Measurements from ENCODE around the gene CCDC154.

Gene CCDC154

DNA sequence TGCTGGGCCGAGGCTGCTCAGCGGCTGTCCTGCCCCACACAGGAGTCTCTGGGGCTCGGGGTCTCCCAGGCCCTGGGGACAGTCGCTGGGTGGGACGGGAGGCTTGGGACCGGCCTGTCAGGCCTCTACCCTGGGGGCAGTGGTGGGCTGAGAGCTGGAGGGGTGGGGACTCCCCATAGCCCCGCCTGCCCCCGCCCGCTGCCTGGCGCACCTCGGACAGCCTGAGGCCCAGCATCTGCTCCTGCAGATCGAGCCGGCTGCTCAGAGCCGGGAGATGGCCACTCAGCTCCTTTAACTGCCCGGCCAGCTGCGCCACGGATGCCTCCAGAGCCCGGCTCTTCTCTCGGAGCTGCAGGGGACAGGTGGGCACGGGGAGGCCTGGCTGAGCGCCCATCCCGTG lies 6.8 kb downstream of the CCDC154 start:
- DNase-seq (ENCODE audit: low spot score), result no peak

DNA sequence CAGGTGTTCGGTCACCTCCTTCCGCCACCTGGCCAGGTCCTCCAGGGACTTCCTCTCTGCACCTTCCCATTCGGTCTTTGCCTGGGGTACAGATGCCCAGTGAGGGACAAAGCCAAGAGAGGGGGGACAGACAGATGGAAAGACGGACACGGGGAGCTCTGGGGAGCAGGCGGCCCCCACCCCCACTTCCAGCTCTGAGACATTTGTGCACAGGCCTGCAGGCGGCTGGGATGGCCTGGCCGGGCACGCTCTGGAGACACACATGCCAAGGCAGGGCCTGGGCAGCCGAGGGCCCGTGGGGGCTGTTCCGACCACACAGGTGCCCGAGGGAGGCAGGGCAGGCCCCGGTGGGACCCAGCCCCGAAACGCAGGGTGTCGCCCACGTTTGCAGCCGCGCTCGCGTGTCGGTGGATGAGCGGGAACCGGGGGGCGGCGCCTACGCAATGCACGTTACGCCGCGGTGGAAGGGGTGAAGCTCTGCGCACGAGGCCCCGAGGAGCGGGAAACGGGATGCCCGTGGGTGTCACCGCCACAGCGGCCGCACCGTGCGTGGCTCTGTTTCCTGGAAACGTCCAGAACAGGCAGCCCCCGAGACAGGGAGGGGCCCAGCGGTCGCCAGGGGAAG lies 7.5 kb downstream of the CCDC154 start:
- no peak for DNase-seq (ENCODE audit: low spot score)

DNA sequence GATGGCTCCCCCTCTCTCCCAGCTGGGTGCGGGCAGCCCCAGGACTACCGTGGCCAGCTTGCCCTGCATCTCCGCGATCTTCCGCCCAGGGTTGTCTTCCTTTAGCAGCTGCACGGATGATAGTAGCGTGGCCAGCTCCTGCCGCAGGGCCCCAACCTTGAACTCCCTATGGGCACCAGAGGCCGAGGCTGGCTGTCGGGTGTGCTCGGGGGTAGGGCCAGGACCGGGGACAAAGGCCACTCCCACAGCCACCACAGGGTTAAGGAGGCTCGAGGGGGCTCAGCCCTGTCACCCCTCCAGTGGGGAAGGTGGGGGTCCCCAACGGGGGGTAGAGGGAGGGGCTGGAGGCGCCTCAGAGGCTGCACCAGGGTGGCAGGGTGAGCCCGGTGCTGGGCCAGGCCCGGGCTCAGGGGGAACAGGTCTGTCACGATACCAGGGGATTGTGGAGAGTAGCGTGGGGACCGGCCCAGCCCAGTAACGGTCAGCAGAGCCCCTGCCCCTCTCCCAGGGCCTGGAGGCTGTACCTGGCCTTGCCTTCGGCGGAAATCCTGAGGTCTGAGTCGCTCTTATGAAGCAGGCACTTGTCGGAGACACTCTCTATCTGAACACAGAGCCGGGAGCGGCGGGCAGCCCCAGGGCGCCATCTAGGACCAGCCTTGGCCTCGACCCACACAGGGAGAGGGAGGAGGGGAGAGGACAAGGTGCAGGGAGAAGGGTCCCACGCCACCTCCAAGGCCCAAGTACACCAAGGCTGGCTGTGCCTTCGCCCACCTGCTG lies 8.2 kb downstream of the CCDC154 start:
- DNase-seq (ENCODE audit: low spot score), result peak; percentile 75

DNA sequence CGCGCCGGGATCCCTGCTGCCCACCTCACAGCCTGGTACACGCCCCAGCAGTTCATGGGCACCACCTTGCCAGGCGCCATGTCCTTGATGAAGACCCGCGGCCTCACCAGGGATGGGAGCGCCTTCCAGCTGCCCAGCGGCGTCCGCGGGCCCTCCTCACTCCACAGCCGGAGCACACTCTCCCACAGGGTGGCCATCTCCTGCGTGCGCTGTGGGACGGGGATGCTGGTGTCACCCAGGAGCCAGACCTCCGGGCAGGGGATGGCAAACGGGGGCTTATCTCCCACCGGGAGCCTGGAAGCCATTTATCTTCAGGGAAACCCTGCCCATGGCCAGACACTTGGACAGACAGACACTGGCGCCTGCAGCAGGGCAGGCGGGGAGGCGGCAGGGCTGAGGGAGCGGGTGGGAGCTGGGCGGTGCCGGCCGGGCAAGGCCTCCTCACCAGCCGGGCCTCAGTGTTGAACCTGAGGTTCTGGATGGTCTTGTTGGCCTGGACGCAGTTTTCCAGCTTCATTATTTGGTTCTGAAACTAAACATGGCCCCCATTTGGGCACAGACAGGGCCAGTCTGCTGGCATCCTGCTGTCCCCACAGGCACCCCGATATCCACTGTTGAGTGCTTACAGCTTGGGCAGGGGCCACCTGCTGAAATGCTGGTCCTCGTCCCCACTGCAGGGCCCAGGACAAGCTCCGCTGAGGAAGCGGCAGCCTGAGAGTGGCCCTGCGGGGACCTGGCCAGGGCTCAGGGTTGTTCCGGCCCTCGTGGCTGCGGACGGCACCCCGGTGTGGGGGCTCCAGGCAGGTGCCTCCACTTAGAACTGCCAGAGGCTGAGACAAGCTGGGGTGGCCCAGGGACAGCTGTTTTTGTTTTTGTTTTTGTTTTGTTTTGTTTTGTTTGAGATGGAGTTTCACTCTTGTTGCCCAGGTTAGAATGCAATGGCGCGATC lies 9.4 kb downstream of the CCDC154 start:
- peak; percentile 9 for DNase-seq (ENCODE audit: low spot score)

DNA sequence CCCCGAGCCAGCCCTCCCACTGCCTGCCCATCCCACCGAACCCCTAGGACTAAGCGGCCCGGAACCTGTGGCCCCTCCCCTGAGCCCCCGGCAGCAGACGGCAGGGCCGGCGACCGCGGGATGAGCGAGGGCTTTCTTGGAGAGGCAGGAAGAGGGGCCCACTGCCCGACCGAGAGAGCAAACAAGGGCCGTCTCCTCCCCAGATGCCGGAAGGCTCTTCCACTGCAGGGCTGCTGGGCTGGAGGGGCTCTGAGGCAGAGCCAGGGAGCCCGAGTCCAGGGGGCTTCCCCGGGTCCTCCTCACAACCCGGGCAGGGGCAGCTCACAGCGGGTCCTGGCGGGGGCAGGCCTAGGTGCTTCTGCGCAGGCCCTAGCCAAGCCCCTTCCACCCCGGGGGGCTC lies 10.6 kb downstream of the CCDC154 start:
- DNase-seq (ENCODE audit: low spot score), result no peak

DNA sequence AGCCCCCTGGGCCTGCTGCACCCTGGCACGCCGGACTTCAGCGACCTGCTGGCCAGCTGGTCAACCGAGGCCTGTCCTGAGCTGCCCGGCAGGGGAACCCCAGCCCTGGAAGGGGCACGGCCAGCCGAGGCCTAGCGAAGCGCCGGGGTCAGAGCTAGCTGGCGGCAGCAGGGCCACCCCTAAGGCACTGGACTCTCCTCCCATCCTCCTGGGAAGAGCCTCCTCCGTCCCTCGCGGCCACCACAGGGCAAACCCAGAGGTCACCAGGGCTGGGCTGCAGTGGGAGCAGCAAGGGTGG lies 11.1 kb downstream of the CCDC154 start:
- no peak for DNase-seq (ENCODE audit: low spot score)

DNA sequence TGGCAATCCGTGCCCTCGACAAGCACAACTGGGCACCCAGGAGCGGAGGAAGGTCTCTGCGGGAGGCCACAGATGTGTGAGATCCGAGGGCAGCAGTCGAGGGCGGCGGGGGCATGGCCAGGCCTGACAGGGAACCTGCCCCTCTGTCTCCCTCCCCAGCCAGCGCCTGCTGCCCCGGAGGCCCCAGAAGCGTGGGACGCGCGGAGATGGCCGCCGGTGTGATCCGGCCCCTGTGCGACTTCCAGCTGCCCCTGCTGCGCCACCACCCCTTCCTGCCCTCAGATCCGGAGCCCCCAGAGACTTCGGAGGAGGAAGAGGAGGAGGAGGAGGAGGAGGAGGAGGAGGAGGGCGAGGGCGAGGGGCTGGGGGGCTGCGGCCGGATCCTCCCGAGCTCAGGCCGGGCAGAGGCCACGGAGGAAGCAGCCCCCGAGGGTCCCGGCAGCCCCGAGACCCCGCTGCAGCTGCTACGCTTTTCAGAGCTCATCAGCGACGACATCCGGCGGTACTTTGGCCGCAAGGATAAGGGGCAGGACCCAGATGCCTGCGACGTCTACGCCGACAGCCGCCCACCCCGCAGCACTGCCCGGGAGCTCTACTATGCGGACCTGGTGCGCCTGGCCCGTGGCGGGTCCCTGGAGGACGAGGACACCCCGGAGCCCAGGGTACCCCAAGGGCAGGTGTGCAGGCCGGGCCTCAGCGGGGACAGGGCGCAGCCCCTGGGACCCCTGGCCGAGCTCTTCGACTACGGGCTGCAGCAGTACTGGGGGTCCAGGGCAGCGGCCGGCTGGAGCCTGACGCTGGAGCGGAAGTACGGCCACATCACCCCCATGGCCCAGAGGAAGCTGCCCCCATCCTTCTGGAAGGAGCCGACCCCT lies 11.7 kb downstream of the CCDC154 start:
- no peak for DNase-seq (ENCODE audit: low spot score)

DNA sequence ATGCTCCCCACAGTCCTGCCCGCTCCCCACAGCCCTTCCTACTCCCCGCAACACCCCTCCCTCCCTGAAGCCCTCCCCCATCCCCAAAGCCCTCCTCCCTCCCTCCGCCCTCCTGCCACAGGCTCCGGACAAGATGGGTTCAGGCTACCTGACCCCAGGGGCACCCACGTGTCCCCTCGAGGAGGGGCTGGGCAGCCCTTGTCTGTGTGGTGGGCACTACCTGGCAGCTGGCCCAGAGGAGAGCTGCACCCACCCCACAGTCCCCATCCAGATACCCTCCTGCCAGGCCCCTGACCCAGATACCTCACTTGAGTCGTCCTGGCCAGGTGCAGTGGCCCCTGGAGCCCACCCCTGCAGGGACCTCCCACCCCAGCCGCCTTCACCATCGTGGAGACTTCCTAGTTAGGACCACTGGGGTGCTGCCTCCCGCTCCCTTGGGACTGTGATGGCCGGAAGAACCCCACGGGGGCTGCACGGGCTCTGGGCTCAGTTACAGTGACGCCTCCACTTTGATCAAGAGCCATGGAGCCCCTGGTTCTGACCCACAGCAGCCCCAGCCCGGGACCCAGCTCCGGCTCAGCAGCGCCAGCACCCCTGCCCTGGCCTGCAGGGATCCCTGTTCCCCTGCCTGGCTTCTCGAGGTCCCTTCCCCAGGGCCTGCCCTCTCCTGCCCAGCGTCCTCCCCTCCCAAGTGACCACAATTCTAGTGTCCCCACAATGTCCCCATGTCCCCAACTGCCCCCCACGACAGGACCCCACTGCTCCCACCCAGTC lies 12.7 kb downstream of the CCDC154 start:
- no peak for DNase-seq (ENCODE audit: low spot score)

DNA sequence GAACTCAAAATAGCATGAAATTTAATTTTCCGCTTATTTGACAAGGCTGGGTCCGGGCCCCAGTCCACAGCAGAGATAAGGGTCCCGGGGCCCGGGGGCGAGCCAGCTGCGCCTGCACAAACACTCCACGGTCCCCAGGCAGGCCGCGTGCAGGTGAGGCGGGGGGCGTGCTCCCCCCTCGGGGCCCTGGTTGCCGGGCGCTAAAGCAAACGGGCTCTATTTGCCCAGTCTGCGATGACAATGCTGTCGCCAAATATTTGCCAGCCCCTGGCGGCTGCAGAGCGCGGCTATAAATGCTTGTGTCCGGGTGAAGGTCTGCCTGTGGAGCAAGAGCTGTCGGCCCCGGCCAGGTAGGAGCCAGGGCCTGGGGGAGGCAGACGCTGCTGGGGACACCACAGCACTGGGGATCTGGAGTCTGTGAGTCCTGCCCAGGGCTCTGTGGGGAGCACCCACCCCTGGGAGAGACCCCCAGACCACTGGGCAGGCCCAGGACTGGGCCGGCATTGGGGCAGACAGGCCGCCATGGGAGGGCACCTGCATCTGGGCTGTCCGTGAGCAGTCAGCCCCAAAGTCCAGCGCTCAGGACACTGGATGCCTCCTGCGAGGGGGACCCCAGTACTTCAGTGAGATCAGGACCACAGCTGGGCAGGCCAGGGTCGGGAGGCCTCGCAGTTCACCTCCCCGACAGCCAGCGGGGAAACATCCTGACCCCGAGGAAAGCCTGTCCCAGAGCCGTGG lies 13.4 kb downstream of the CCDC154 start, which contains the start of gene PERCC1:
Gene PERCC1, plus strand, starts transcription at position 320 of the 738 bp plus-strand sequence. CDS start 1,516 bp downstream, outside the sequence.
- DNase-seq (ENCODE audit: low spot score), result peak; percentile 94

DNA sequence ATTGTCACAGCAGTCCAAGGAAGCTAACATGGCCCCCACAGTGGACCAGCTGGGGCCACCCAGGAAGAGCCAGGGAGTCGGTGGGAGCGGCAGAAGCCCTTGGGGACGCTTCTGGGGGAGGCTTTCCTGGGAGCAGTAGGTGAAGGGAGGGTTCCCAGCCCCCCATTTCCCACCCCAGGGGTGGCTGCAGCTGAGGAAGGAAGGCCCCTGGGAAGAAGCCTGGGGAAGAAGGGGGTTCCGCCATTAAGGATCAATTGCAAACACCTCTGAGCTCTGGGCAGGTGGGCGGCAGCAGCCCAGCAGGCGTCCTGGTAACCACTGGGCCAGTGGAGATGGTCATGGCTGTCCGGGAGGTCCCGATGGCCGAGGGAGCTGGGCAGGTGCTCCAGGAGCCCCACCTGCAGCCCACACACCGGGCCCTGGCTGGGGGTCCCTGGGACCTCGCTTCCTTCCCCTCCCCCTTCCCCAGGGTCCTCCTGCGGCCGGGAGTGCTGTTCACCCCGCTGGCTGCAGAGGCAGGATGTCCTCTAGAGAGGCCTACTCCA lies 14.1 kb downstream of the CCDC154 start:
- DNase-seq (ENCODE audit: low spot score), result peak; percentile 39

DNA sequence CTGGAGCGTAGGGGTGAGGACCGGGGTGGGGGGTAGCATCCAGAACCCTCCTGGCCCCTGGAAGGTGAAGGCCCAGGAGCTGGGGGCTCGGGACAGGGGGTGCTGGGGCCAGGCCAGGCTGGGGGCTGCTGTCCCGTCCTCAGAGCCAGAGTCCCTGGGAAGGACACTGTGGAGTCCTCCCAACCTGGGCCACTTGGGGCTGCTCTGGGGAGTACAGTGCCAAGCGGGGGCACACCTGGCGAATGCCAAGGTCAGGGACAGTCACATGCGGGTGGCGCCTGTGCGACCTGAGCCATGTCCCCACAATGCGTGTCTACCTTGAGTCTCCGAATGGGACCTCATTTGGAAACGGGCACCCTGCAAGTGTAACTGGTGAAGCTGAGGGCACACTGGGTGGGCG lies 14.7 kb downstream of the CCDC154 start:
- DNase-seq (ENCODE audit: low spot score), result no peak

DNA sequence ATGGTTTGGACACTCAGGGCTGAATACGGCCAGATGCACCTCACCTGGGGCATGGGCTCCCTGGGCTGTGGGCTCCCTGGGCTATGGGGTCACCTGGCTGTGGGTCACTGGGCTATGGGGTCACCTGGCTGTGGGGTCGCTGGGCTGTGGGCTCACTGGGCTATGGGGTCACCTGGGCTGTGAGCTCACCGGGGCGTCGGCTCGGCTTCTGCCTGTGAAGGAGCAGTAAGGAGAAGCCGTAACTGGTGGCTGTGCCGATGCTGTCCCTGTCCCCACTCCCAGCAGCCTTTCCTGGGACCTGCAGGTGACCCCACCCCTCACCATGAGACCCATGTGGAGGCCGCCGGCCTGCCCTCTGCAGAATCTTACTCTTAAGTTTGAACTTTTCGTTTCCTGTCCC lies 15.3 kb downstream of the CCDC154 start:
- no peak for DNase-seq (ENCODE audit: low spot score)

DNA sequence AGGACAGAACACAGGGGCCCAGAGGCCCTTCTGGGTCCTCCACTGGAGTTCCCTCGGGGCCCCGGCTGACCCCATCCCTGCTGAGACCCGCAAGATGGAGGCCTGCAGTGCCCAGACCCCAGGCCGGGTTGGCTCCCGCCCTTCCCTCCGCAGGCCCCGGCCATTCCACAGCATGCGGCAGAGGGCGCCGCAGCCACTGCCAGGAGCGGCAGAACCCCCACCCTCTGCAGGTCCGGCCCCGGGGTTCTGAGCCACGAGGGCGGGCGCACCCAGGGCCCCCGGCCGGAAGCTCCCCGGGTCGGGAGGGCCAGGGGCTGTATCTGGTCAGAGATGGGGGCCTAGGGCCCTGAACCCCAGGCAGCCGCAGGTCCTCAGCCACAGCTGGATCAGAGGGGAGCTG lies 15.8 kb downstream of the CCDC154 start:
- DNase-seq (ENCODE audit: low spot score), result peak; percentile 3

DNA sequence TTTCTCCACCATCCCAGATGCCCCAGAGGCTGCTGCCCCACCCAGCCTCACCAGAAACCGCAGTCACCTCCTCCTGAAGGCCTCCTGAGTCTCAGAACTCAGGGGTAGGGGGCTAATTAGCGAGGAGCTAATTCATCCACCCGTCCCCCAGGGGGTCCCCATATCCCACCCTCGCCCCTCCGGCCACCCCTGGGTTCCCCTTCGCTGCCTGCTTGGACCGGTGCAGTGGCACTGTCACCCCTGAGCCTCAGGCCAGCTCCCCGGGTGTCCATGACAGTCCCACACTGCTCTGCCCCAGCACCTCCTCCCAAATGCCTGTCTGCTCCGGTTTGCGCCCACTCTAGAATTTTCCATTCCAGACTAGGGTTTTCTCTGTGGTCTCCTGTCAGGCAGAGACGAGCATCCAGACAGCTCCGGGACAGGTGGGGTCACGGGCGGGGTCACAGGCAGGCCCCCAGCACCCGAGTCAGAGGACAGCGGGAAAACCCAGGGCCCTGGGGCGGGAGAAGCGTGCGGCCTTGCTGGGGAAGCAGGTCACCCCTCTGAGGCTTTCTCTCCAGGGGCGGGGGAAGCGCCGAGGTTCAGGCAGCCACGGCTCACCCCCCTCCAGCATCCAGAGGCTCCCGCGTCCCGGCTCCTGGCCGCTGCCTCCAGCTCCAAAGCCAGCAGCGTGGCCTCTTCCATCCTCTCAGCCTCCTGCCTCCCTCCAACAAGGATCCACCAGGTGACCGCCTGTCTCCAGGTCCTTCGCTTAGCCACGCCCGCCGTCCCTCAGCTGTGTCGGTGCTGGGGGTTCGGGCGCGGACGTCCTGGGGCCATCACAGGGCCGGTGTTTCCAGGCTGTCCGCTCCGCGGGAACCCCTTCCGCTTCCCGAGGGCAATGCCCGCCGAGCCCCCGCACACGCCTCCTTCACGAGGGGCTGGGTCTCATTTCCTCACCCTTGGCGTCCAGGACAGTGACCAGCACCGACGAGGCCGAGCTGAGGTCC lies 16.6 kb downstream of the CCDC154 start:
- peak; percentile 8 for DNase-seq (ENCODE audit: low spot score)

DNA sequence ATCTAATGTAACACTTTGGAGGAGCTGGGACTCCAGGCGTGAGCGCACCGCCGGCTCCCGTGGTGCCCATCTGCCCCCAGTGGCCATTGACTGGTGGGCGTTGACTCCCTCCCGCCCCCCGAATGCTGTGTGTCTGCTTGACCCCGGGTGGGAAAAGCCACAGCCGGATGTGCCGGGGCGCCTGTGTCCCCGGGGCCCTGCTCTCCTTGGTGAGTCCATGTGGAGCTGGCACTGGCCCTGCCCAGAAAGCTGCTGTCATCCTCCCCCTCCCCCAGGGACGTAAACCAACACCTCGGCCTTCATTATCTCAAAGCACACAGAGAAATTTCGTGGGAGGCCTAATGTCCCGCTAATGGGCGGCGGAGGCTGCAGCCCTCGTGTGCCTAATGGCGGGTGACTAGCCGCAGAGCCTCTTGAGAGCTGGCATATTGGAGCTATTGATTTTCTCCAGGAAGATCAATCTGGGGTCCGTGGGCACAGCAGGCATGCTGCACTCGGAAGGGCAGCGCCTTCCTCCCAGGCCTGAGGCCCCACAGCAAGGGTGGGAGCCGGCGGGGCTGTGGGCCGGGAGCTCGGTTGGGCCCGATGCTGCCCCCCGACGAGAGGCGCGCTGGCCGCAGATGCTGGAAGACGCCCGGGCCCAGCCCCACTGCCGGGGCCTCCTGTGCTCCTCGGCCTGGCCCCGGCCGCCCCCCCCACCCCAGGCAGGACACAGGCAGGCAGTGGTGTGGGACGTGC lies 17.5 kb downstream of the CCDC154 start:
- peak; percentile 18 for DNase-seq (ENCODE audit: low spot score)

DNA sequence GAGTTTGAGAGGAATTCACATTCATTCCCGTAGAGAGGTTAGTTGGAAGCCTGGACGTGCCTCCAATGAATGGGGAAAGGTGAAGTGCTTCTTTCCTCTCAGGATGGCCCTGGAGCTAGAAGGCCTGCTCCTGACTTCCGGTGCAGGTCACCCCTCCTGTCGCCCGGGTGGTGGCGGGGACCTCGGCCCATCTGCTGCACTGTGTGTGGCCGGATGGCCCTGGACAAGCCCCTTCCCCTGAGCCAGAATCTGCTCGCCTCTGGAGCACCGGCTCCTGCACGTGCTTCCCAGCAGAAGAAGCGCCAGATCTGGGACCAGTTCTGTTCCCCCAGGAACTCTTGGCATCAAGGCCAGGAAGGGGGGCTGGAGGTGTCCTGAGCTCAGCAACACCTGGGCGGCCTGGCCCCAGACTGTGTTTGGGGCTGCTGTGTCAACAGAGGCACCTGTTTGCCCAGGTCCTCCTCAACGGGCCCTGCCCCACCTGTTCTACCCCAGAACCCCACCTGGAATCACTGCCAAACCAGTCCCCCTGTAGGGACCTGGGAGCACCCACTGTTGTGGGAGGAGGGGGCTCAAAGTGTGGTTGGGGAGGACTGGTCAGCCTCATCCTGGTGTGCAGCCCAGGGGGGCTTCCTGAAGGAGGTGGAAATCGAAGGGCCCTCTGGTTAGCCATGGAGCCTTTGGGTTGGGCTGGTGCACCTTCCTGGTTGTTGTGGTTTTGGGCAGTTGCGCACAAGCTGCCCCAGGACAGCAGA lies 18.6 kb downstream of the CCDC154 start:
- no peak for DNase-seq (ENCODE audit: low spot score)

DNA sequence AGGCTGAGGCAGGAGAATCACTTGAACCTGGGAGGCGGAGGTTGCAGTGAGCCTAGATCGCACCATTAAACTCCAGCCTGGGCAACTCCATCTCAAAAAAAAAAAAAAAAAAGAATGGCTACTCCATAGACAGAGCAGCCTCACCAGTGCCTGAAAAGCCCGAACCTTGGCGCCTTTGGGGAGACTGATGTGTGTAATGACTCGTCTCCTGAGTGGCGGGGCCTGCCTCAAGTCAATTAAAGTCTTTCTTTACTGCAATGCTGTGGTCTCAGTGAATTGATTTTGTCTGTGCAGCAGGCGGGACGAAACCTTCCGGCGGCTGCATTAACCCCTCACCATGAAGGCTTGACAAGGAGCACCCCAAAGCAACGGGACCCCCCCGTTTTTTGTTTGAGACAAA lies 20.3 kb downstream of the CCDC154 start:
- DNase-seq (ENCODE audit: low spot score), result peak; percentile 6
